Measurements from ENCODE around the gene CTDSPL.

CTDSPL gene

GRCh38 chr3:37833302-37834186 is 28.1 kb upstream of the CTDSPL start:
- FAIRE-seq (no peak), DNase-seq (ENCODE audit: insufficient read length, low spot score) (no peak)
- no peak for TF ChIP-seq CTCF (IDR thresholded peaks at IDR 0.05; ENCODE audit: insufficient read depth, missing control alignments)

GRCh38 chr3:37836589-37836988 is 25.1 kb upstream of the CTDSPL start:
- TF ChIP-seq CTCF (IDR thresholded peaks at IDR 0.05; ENCODE audit: insufficient read depth, missing control alignments) = no peak
- FAIRE-seq (no peak), DNase-seq (ENCODE audit: insufficient read length, low spot score) (no peak)

- FAIRE-seq (no peak), DNase-seq (ENCODE audit: insufficient read length, low spot score) (no peak)
- TF ChIP-seq CTCF (IDR thresholded peaks at IDR 0.05; ENCODE audit: insufficient read depth, missing control alignments) = no peak
Measured at GRCh38 chr3:37847689-37848088, 14.0 kb upstream of the CTDSPL start.

- DNase-seq (ENCODE audit: insufficient read length, low spot score) (no peak), FAIRE-seq (no peak)
- no peak for TF ChIP-seq CTCF (IDR thresholded peaks at IDR 0.05; ENCODE audit: insufficient read depth, missing control alignments)
Measured at GRCh38 chr3:37849146-37849923, 12.3 kb upstream of the CTDSPL start.

GRCh38 chr3:37852097-37852496 is 9.6 kb upstream of the CTDSPL start:
- no peak for FAIRE-seq
- no peak for TF ChIP-seq CTCF (IDR thresholded peaks at IDR 0.05; ENCODE audit: insufficient read depth, missing control alignments)
- DNase-seq (ENCODE audit: insufficient read length, low spot score) = no peak

- no peak for TF ChIP-seq CTCF (IDR thresholded peaks at IDR 0.05; ENCODE audit: insufficient read depth, missing control alignments)
- FAIRE-seq (no peak), DNase-seq (ENCODE audit: insufficient read length, low spot score) (no peak)
Measured at GRCh38 chr3:37852771-37853170, 8.9 kb upstream of the CTDSPL start.
